Mesenchymal stem cell (in vitro differentiated cells and primary cell): Measurements from ENCODE around the gene CNBD2.
"Not testable (repeated sequence)": the region's sequence is repeated elsewhere in the genome, so short reads cannot be mapped to it uniquely, and the experiment has no call there.

ENCODE experiments used
- DNase-seq: peaks from one replicate; pipeline ENCODE4 v3.0.0-alpha.2; 2013
- H2AFZ ChIP-seq: one replicate; pipeline ENCODE4 v1.6.1; 2013; ENCODE audit warnings: low read depth, mild to moderate bottlenecking, control low read depth, inconsistent platforms, low read length, moderate library complexity
- H2AK5ac ChIP-seq: 2 replicates; pipeline ENCODE4 v1.6.1; 2013; ENCODE audit warnings: low read length, moderate library complexity, mild to moderate bottlenecking, inconsistent platforms; ENCODE audit not compliant: severe bottlenecking
- H2BK120ac ChIP-seq: one replicate; pipeline ENCODE4 v1.6.1; 2013; ENCODE audit warnings: low read depth, mild to moderate bottlenecking, inconsistent platforms, low read length, moderate library complexity
- H2BK12ac ChIP-seq, 2 experiments: one replicate each; pipeline ENCODE4 v1.6.1; 2013; ENCODE audit warnings: inconsistent platforms in 2 of 2, low read length in 2 of 2, mild to moderate bottlenecking in 2 of 2, moderate library complexity in 2 of 2, control low read depth in 1 of 2
- H2BK15ac ChIP-seq: one replicate; pipeline ENCODE4 v1.6.1; 2013; ENCODE audit warnings: mild to moderate bottlenecking, low read depth, inconsistent platforms; ENCODE audit not compliant: poor library complexity, severe bottlenecking
- H2BK5ac ChIP-seq: 2 replicates; pipeline ENCODE4 v1.6.1; 2013; ENCODE audit warnings: low read depth, mild to moderate bottlenecking, low read length, control low read depth, inconsistent platforms; ENCODE audit not compliant: poor library complexity, severe bottlenecking
- H3K14ac ChIP-seq, 2 experiments: one replicate each; pipeline ENCODE4 v1.6.1; 2013; ENCODE audit warnings: inconsistent platforms in 2 of 2, low read length in 2 of 2, control low read depth in 1 of 2, mild to moderate bottlenecking in 1 of 2, moderate library complexity in 1 of 2
- H3K18ac ChIP-seq, 2 experiments: one replicate each; pipeline ENCODE4 v1.6.1; 2013; ENCODE audit warnings: inconsistent platforms in 2 of 2, low read length in 2 of 2, control low read depth in 1 of 2, low read depth in 1 of 2, mild to moderate bottlenecking in 1 of 2
- H3K23ac ChIP-seq, 2 experiments: one replicate each; pipeline ENCODE4 v1.6.1; 2013; ENCODE audit warnings: inconsistent platforms in 2 of 2, low read length in 2 of 2, mild to moderate bottlenecking in 2 of 2, moderate library complexity in 2 of 2, control low read depth in 1 of 2
- H3K27ac ChIP-seq: 2 replicates; pipeline ENCODE4 v1.5.1; 2013; ENCODE audit warnings: mild to moderate bottlenecking, moderate library complexity, low read length, control low read depth, inconsistent platforms; ENCODE audit not compliant: poor library complexity, severe bottlenecking
- H3K27me3 ChIP-seq, 2 experiments: 2 replicates each; pipeline versions ENCODE4 v1.6.1 to v1.7.0; 2013; ENCODE audit warnings: low read length in 2 of 2, mild to moderate bottlenecking in 2 of 2, moderate library complexity in 2 of 2, control low read depth in 1 of 2, inconsistent platforms in 1 of 2; ENCODE audit not compliant: control insufficient read depth in 1 of 2, insufficient read depth in 1 of 2
- H3K36me3 ChIP-seq, 2 experiments: 2 replicates each; pipeline versions ENCODE4 v1.6.1 to v1.7.0; 2013; ENCODE audit warnings: low read length in 2 of 2, control low read depth in 1 of 2, inconsistent platforms in 1 of 2, low read depth in 1 of 2, mild to moderate bottlenecking in 1 of 2; ENCODE audit not compliant: insufficient read depth in 2 of 2, control insufficient read depth in 1 of 2
- H3K4ac ChIP-seq, 2 experiments: one replicate each; pipeline ENCODE4 v1.6.1; 2013; ENCODE audit warnings: inconsistent platforms in 2 of 2, low read length in 2 of 2, mild to moderate bottlenecking in 2 of 2, moderate library complexity in 2 of 2, control low read depth in 1 of 2, low read depth in 1 of 2
- H3K4me1 ChIP-seq: 2 replicates; pipeline ENCODE4 v1.6.1; 2013; ENCODE audit warnings: low read depth, low read length, control low read depth; ENCODE audit not compliant: control insufficient read depth, insufficient read depth
- H3K4me2 ChIP-seq: 2 replicates; pipeline ENCODE4 v1.6.1; 2013; ENCODE audit warnings: low read length, mild to moderate bottlenecking, inconsistent platforms; ENCODE audit not compliant: poor library complexity, severe bottlenecking
- H3K4me3 ChIP-seq, 2 experiments: 2 replicates each; pipeline versions ENCODE4 v1.5.1 to v1.7.0; 2013; ENCODE audit warnings: low read length in 2 of 2, mild to moderate bottlenecking in 2 of 2, control low read depth in 1 of 2, low read depth in 1 of 2; ENCODE audit not compliant: insufficient read depth in 1 of 2
- H3K79me1 ChIP-seq: replicated peaks from 2 replicates; pipeline ENCODE4 v1.6.1; 2013; ENCODE audit warnings: mild to moderate bottlenecking, control low read depth, low read length, inconsistent platforms; ENCODE audit not compliant: poor library complexity, severe bottlenecking
- H3K9ac ChIP-seq: 2 replicates; pipeline ENCODE4 v1.7.0; 2013; ENCODE audit warnings: mild to moderate bottlenecking, low read length, moderate library complexity
- H3K9me3 ChIP-seq: 2 replicates; pipeline ENCODE4 v1.7.0; 2013; ENCODE audit warnings: mild to moderate bottlenecking, low read length; ENCODE audit not compliant: control insufficient read depth
- H4K8ac ChIP-seq: one replicate; pipeline ENCODE4 v1.6.1; 2013; ENCODE audit warnings: inconsistent platforms, mild to moderate bottlenecking, low read length, moderate library complexity
- H4K91ac ChIP-seq: one replicate; pipeline ENCODE4 v1.6.1; 2013; ENCODE audit warnings: mild to moderate bottlenecking, low read length, inconsistent platforms
- WGBS: methylation state at CpG from one replicate; pipeline ENCODE4 v1.1.7; 2013; ENCODE audit warnings: mixed read lengths; 5-methylcytosine and 5-hydroxymethylcytosine counted together

The CNBD2 gene

DNA sequence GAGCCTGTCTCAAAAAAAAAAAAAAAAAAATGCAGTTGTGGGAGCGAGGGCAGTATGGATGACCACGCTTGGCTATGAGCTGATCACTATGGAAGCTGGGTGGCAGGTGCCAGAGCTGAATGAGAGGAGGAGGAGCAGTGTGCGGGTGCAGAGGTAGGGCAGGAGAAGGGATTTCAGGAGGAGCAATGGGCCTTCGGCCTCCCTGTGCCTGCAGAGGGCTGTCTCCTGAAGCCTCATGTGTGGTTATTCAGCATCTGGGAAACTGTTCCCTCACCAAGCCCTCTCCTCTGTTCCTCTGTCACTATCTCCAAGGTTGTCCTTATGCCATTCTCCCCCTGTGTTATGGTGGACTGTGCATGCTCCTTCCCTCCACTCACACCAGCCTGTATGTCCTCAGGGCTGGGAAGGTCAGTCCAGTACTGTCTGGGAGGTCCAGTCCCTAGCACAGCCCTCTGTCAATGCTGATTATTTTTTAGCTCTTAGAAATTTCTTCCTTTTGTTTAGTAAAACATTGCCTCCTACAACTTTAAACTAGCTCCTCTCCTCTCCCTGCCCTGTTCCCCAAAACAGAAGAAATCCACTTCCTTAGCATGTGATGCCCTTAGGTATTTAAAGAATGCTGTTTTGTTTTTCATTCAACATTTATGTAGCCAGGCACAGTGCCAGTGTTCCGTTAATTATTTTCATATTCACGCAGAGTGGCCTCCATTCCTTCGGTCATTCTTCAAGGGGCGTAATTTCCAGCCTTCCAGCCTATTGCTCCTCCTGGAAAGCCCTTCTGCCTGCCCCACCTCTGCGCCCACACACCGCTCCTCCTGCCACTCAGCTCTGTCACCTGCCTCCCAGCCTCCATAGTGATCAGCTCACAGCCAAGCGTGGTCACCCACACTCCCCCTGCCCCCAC is 48.9 kb downstream of the CNBD2 start:
- H3K4ac ChIP-seq, result peak overlapping the region in 1 of 2 experiments; percentile 24
- no peaks in the 10 kb centered on the region for H3K9me3 ChIP-seq
- H3K4me3 ChIP-seq, result peak overlapping the region in 1 of 2 experiments; percentile 41
- no peak overlapping the region for H2BK12ac ChIP-seq
- WGBS, result 81% methylated on average over 10 of the region's 11 CpGs
- H3K79me1 ChIP-seq, result no peaks in the 10 kb centered on the region
- peaks cover 15% of the 10 kb centered on the region for H3K4me1 ChIP-seq
- peak overlapping the region; percentile 35 for H4K8ac ChIP-seq
- H3K27ac ChIP-seq, result peak overlapping the region; percentile 97
- H2BK120ac ChIP-seq, result no peak overlapping the region
- H2AK5ac ChIP-seq, result peak overlapping the region; percentile 97
- H2BK5ac ChIP-seq, result peak overlapping the region; percentile 11
- peak overlapping the region; percentile 46 for H3K4me2 ChIP-seq
- H3K36me3 ChIP-seq, result no peaks in the 10 kb centered on the region
- H3K18ac ChIP-seq, result no peak overlapping the region
- no peaks in the 10 kb centered on the region for H3K27me3 ChIP-seq
- peak overlapping the region; percentile 25 for H4K91ac ChIP-seq
- H3K14ac ChIP-seq, result peak overlapping the region in 1 of 2 experiments; percentile 82
- no peak for DNase-seq
- H2BK15ac ChIP-seq, result no peak overlapping the region
- no peak overlapping the region for H3K23ac ChIP-seq
- H3K9ac ChIP-seq, result peak overlapping the region; percentile 58
- H2AFZ ChIP-seq, result peak overlapping the region; percentile 57

DNA sequence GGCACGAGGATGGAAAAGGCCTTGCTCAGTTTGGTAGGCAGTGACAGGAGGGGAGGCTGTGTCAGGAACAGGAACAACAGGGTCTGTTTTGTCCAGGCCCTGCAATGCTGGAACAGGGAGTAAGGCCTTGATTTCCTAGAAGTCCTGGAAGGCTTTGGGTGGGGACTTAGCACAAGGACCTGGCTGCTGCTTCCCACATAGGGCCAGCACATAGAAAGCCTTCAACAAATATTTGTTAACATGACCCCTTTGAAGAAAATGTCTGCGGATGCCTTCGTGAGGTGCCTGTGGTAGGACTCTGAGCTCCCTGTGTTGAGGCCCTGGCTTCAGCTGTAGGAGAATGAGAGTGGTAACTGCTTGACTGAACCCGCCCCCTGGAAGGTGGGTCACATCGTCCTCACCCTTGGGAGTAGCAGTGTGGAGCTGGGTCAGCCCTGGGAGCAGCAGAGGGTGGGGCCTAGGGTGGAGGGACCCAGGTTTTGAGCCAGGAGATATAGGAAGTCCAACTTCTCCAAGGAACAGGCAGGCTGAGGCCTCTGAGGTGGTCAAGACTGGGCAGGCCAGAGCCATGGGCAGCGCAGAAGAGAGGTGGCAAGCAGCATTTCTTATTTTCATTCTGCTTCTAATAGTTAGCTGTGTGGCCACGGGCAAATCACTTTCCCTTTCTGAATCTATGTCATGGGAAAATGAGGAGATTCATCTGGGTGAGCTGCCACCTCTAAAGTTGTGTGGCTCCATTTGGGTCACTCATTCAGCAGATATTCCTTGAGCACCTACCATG is 50.0 kb downstream of the CNBD2 start:
- Histone ChIP-seq H3K9me3 (no peaks in the 10 kb centered on the region), H3K14ac (no peak overlapping the region), H3K27ac (peak overlapping the region; percentile 73), H3K4me3 (no peak overlapping the region), H3K9ac (no peak overlapping the region), H4K8ac (no peak overlapping the region), H3K27me3 (no peaks in the 10 kb centered on the region), H3K18ac (no peak overlapping the region), H4K91ac (no peak overlapping the region), H2BK120ac (no peak overlapping the region), H2AFZ (no peak overlapping the region), H2BK12ac (no peak overlapping the region), H3K4ac (no peak overlapping the region), H3K36me3 (no peaks in the 10 kb centered on the region), H3K4me2 (no peak overlapping the region), H3K4me1 (peaks cover 15% of the 10 kb centered on the region), H3K79me1 (no peaks in the 10 kb centered on the region), H3K23ac (peak overlapping the region in 1 of 2 experiments; percentile 67), H2BK5ac (peak overlapping the region; percentile 33), H2BK15ac (no peak overlapping the region), H2AK5ac (peak overlapping the region; percentile 80)
- WGBS, result 86% methylated on average over 7 of the region's 7 CpGs
- DNase-seq, result no peak

DNA sequence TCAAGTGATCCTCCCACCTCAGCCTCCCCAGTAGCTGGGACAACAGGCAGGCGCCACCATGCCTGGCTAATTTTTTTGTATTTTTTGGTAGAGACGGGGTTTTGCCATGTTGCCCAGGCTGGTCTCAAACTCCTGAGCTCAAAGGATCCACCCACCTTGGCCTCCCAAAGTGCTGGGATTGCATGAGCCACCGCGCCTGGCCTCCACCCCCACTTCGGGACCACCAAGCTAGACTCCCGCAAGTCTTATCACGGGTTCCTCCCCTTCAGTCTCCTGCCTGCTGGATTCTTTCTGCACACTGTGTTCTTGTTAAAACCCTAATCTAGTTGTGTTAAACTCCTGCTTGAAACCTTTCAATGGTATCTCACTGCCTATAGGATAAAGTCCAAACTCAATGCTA is 57.7 kb downstream of the CNBD2 start:
- not testable (repeated sequence) for H3K4me1 ChIP-seq, H3K27ac ChIP-seq, H3K79me1 ChIP-seq, H2AK5ac ChIP-seq, H2BK12ac ChIP-seq, H2BK5ac ChIP-seq, H2BK15ac ChIP-seq, H3K14ac ChIP-seq, H3K27me3 ChIP-seq, H3K18ac ChIP-seq, H3K4ac ChIP-seq, H3K9ac ChIP-seq, H3K9me3 ChIP-seq, H2BK120ac ChIP-seq, H3K36me3 ChIP-seq, H4K91ac ChIP-seq, H2AFZ ChIP-seq, H3K4me2 ChIP-seq, H4K8ac ChIP-seq, H3K23ac ChIP-seq, DNase-seq, H3K4me3 ChIP-seq
- WGBS, result 94% methylated on average over 7 of the region's 7 CpGs
